PC-9 (cell line): ENCODE measurements around the gene TMEM139.

Experiments
- CTCF ChIP-seq: fragments of 200-600 bp; sonication (generic); conservative IDR thresholded peaks from 2 replicates; pipeline ENCODE4 v1.6.1; 2017; ENCODE audit warnings: mixed run types, antibody characterized with exemption, mild to moderate bottlenecking, moderate library complexity
- EZH2 ChIP-seq: fragments of 200-600 bp; sonication (generic); IDR thresholded peaks from 2 replicates; pipeline ENCODE4 v1.8.0; 2017; ENCODE audit warnings: antibody characterized with exemption, low read depth

- TF ChIP-seq CTCF, result no peak
- TF ChIP-seq EZH2, result no peak
Observed at GRCh38 chr7:143331179-143331801, 46.5 kb downstream of the TMEM139 start.
